Measurements from ENCODE around the gene GALNT16.

DNA sequence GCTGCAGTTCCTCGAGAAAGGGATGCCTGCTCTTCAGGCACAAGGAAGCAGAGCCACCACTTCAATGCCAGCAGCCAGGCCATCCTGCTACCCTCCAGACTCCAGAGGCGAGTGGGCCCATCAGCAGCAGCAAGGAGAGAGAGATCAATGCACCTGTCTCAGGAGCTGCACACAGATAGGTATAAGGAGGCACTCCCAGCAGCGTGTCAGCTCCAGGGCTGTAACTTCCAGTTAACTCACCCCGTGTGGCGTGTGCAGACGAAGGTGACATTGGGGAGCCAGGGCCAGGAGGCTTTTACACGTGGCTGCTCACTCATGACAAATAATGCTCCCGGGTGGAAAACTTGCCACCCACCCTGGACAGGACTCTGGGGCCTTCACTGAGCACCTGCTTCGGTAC lies 24.2 kb downstream of the GALNT16 start:
- TF ChIP-seq POLR2AphosphoS5 (IDR thresholded peaks at IDR 0.05) (no peak), POLR2A (IDR thresholded peaks at IDR 0.05) (no peak), EP300 (IDR thresholded peaks at IDR 0.05) (no peak)
- TF ChIP-seq, protein P1, sequence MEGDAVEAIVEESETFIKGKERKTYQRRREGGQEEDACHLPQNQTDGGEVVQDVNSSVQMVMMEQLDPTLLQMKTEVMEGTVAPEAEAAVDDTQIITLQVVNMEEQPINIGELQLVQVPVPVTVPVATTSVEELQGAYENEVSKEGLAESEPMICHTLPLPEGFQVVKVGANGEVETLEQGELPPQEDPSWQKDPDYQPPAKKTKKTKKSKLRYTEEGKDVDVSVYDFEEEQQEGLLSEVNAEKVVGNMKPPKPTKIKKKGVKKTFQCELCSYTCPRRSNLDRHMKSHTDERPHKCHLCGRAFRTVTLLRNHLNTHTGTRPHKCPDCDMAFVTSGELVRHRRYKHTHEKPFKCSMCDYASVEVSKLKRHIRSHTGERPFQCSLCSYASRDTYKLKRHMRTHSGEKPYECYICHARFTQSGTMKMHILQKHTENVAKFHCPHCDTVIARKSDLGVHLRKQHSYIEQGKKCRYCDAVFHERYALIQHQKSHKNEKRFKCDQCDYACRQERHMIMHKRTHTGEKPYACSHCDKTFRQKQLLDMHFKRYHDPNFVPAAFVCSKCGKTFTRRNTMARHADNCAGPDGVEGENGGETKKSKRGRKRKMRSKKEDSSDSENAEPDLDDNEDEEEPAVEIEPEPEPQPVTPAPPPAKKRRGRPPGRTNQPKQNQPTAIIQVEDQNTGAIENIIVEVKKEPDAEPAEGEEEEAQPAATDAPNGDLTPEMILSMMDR (IDR thresholded peaks at IDR 0.05) = no peak
